Measurements from ENCODE around the gene PTGER2. TPM values are rescaled to one million over a fixed set of nuclear protein-coding genes. Genes with fewer than 3 reads are reported as not detected.

The PTGER2 gene
- total RNA-seq, 3 donors from 2014 or later = 1.8 to 5.9 (median 4.9) TPM

GRCh38 chr14:52339262-52339661 lies 25.1 kb downstream of the PTGER2 start:
- Histone ChIP-seq H3K27ac (no peak overlapping the region), H3K9me3 (no peaks in the 10 kb centered on the region), H3K4me3 (no peak overlapping the region), H3K4me1 (no peaks in the 10 kb centered on the region), H3K36me3 (no peaks in the 10 kb centered on the region), H3K27me3 (no peaks in the 10 kb centered on the region)
- TF ChIP-seq POLR2AphosphoS5 (IDR thresholded peaks at IDR 0.05) (no peak), POLR2A (IDR thresholded peaks at IDR 0.05) (no peak), CTCF (IDR thresholded peaks at IDR 0.05) (no peak)
- intact Hi-C loops (cut with DNase I; ENCODE audit: low total_unique reads) = no loop called here
- DNase-seq (ENCODE audit: low spot score in 2 of 2) = no peak

GRCh38 chr14:52342849-52343596 lies 28.9 kb downstream of the PTGER2 start:
- TF ChIP-seq POLR2AphosphoS5 (IDR thresholded peaks at IDR 0.05) (no peak), CTCF (IDR thresholded peaks at IDR 0.05) (no peak), POLR2A (IDR thresholded peaks at IDR 0.05) (no peak)
- Histone ChIP-seq H3K27me3 (no peaks in the 10 kb centered on the region), H3K27ac (no peak overlapping the region), H3K4me1 (no peaks in the 10 kb centered on the region), H3K36me3 (no peaks in the 10 kb centered on the region), H3K4me3 (no peak overlapping the region), H3K9me3 (no peaks in the 10 kb centered on the region)
- DNase-seq (ENCODE audit: low spot score in 2 of 2) = no peak
- intact Hi-C loops (cut with DNase I; ENCODE audit: low total_unique reads) = no loop called here

- no peak for TF ChIP-seq CTCF (IDR thresholded peaks at IDR 0.05)
- no peak for TF ChIP-seq POLR2AphosphoS5 (IDR thresholded peaks at IDR 0.05)
- no peak for TF ChIP-seq POLR2A (IDR thresholded peaks at IDR 0.05)
- intact Hi-C loops (cut with DNase I; ENCODE audit: low total_unique reads) = no loop called here
- Histone ChIP-seq H3K36me3 (no peaks in the 10 kb centered on the region), H3K27me3 (no peaks in the 10 kb centered on the region), H3K4me3 (no peak overlapping the region), H3K4me1 (no peaks in the 10 kb centered on the region), H3K27ac (no peak overlapping the region), H3K9me3 (no peaks in the 10 kb centered on the region)
- no peak for DNase-seq (ENCODE audit: low spot score in 2 of 2)
Measured at GRCh38 chr14:52346778-52347177, 32.7 kb downstream of the PTGER2 start.

GRCh38 chr14:52348279-52348678 lies 34.2 kb downstream of the PTGER2 start:
- Histone ChIP-seq H3K4me1 (no peaks in the 10 kb centered on the region), H3K27me3 (no peaks in the 10 kb centered on the region), H3K4me3 (no peak overlapping the region), H3K27ac (no peak overlapping the region), H3K36me3 (no peaks in the 10 kb centered on the region), H3K9me3 (no peaks in the 10 kb centered on the region)
- TF ChIP-seq CTCF (IDR thresholded peaks at IDR 0.05) (no peak), POLR2AphosphoS5 (IDR thresholded peaks at IDR 0.05) (no peak), POLR2A (IDR thresholded peaks at IDR 0.05) (no peak)
- intact Hi-C loops (cut with DNase I; ENCODE audit: low total_unique reads) = no loop called here
- no peak for DNase-seq (ENCODE audit: low spot score in 2 of 2)

GRCh38 chr14:52348776-52349175 lies 34.7 kb downstream of the PTGER2 start:
- Histone ChIP-seq H3K27ac (no peak overlapping the region), H3K4me3 (no peak overlapping the region), H3K4me1 (no peaks in the 10 kb centered on the region), H3K9me3 (no peaks in the 10 kb centered on the region), H3K36me3 (no peaks in the 10 kb centered on the region), H3K27me3 (no peaks in the 10 kb centered on the region)
- no peak for DNase-seq (ENCODE audit: low spot score in 2 of 2)
- TF ChIP-seq CTCF (IDR thresholded peaks at IDR 0.05) = no peak
- no peak for TF ChIP-seq POLR2AphosphoS5 (IDR thresholded peaks at IDR 0.05)
- no peak for TF ChIP-seq POLR2A (IDR thresholded peaks at IDR 0.05)
- intact Hi-C loops (cut with DNase I; ENCODE audit: low total_unique reads) = no loop called here
